Neural cell (in vitro differentiated cells): Measurements from ENCODE around the gene TBX15. TPM values are rescaled to one million over a fixed set of nuclear protein-coding genes. Genes with fewer than 3 reads are reported as not detected.

Experiments used
- H2AFZ ChIP-seq: fragments of 200-600, 300-800 bp; sonication (generic), shearing (Covaris generic); 2 replicates; pipeline ENCODE4 v1.6.0; 2014; ENCODE audit warnings: low read depth, mild to moderate bottlenecking, antibody characterized with exemption, low read length, moderate library complexity
- H3F3A ChIP-seq: fragments of 200-600 bp; shearing (Covaris generic); 2 replicates; pipeline ENCODE4 v1.6.1; 2016; ENCODE audit warnings: mild to moderate bottlenecking, moderate library complexity, mixed read lengths, antibody characterized with exemption, low read length; ENCODE audit not compliant: insufficient read depth, poor library complexity, severe bottlenecking
- H3K27ac ChIP-seq: fragments of 200-600, 300-800 bp; sonication (generic), shearing (Covaris generic); 2 replicates; pipeline ENCODE4 v1.5.1; 2014; ENCODE audit warnings: mild to moderate bottlenecking, low read length, moderate library complexity
- H3K27me3 ChIP-seq: fragments of 300-800, 200-600 bp; sonication (generic), shearing (Covaris generic); 2 replicates; pipeline ENCODE4 v1.6.0; 2014; ENCODE audit warnings: mild to moderate bottlenecking, low read depth, low read length, moderate library complexity; ENCODE audit not compliant: insufficient read depth
- H3K36me3 ChIP-seq: fragments of 300-800, 200-600 bp; sonication (generic), shearing (Covaris generic); 2 replicates; pipeline ENCODE4 v1.5.1; 2014; ENCODE audit warnings: mild to moderate bottlenecking, antibody characterized with exemption, low read length, moderate library complexity; ENCODE audit not compliant: insufficient read depth
- H3K4me2 ChIP-seq: fragments of 300-800, 200-600 bp; sonication (generic), shearing (Covaris generic); 2 replicates; pipeline ENCODE4 v1.6.0; 2014; ENCODE audit warnings: mild to moderate bottlenecking, low read length
- H3K4me3 ChIP-seq: fragments of 300-800, 200-600 bp; sonication (generic), shearing (Covaris generic); 2 replicates; pipeline ENCODE4 v1.5.1; 2014; ENCODE audit warnings: mild to moderate bottlenecking, low read length, moderate library complexity
- H3K79me2 ChIP-seq: fragments of 200-600 bp; shearing (Covaris generic); replicated peaks from 2 replicates; pipeline ENCODE4 v1.6.0; 2014; ENCODE audit warnings: mild to moderate bottlenecking, low read length, moderate library complexity; ENCODE audit not compliant: insufficient read depth
- H3K9ac ChIP-seq: fragments of 300-800, 200-600 bp; sonication (generic), shearing (Covaris generic); 2 replicates; pipeline ENCODE4 v1.6.1; 2016; ENCODE audit warnings: mild to moderate bottlenecking, low read length, mixed read lengths
- H3K9me2 ChIP-seq: fragments of 200-600 bp; shearing (Covaris generic); 2 replicates; pipeline ENCODE4 v1.6.1; 2016; ENCODE audit warnings: mild to moderate bottlenecking, low read length, mixed read lengths; ENCODE audit not compliant: insufficient read depth
- H3K9me3 ChIP-seq: fragments of 200-600, 300-800 bp; sonication (generic), shearing (Covaris generic); 2 replicates; pipeline ENCODE4 v1.6.1; 2016; ENCODE audit warnings: mild to moderate bottlenecking, mixed run types, low read length, moderate library complexity, mixed read lengths
- H4K20me1 ChIP-seq: fragments of 200-600 bp; shearing (Covaris generic); 2 replicates; pipeline ENCODE4 v1.6.1; 2016; ENCODE audit warnings: mild to moderate bottlenecking, mixed run types; ENCODE audit not compliant: insufficient read depth
- CTCF ChIP-seq: fragments of 450-650 bp; IDR thresholded peaks from 2 replicates; pipeline ENCODE4 v1.5.1; 2014; ENCODE audit warnings: antibody characterized with exemption, mild to moderate bottlenecking, moderate library complexity; ENCODE audit not compliant: poor library complexity, severe bottlenecking
- EP300 ChIP-seq: fragments of 450-650 bp; conservative IDR thresholded peaks from 2 replicates; pipeline ENCODE4 v1.6.1; 2014; ENCODE audit warnings: antibody characterized with exemption, mild to moderate bottlenecking, moderate library complexity; ENCODE audit not compliant: poor library complexity, severe bottlenecking
- EZH2 ChIP-seq: fragments of 200-600, 300-800 bp; shearing (Covaris generic), sonication (generic); IDR thresholded peaks from 2 replicates; pipeline ENCODE4 v1.6.1; 2014; ENCODE audit warnings: antibody characterized with exemption, low read length, borderline replicate concordance, mild to moderate bottlenecking; ENCODE audit not compliant: insufficient read depth, poor library complexity, severe bottlenecking
- MXI1 ChIP-seq: fragments of 450-650 bp; conservative IDR thresholded peaks from 2 replicates; pipeline ENCODE4 v1.6.1; 2014; ENCODE audit warnings: antibody characterized with exemption, mild to moderate bottlenecking; ENCODE audit not compliant: poor library complexity, severe bottlenecking
- POLR2AphosphoS5 ChIP-seq: IDR thresholded peaks from 2 replicates; pipeline ENCODE4 v1.6.1; 2012
- RAD21 ChIP-seq: fragments of 450-650 bp; conservative IDR thresholded peaks from 2 replicates; pipeline ENCODE4 v1.6.1; 2014; ENCODE audit warnings: antibody characterized with exemption, mild to moderate bottlenecking, moderate library complexity
- REST ChIP-seq: IDR thresholded peaks from 2 replicates; pipeline ENCODE4 v1.6.1; 2012; ENCODE audit warnings: borderline replicate concordance
- SMC3 ChIP-seq: fragments of 450-650 bp; conservative IDR thresholded peaks from 2 replicates; pipeline ENCODE4 v1.6.1; 2014; ENCODE audit warnings: antibody characterized with exemption, mild to moderate bottlenecking, moderate library complexity; ENCODE audit not compliant: poor library complexity
- TAF1 ChIP-seq: IDR thresholded peaks from 2 replicates; pipeline ENCODE4 v1.6.1; 2012; ENCODE audit warnings: low read depth
- polyA plus RNA-seq: library from polyadenylated mRNA; depleted of rRNA; stranded (reverse); fragments of >200 nt; gene quantifications from 2 replicates; pipeline ENCODE4 v1.2.3, GENCODE V29; 2014

TBX15 gene
- polyA plus RNA-seq, 1 donor from 2014 or later = 0.10 TPM

GRCh38 chr1:118947003-118947765 is 41.0 kb downstream of the TBX15 start:
- no peak overlapping the region for H2AFZ ChIP-seq
- no peaks in the 10 kb centered on the region for H3K27me3 ChIP-seq
- TF ChIP-seq CTCF = no peak
- no peak for TF ChIP-seq POLR2AphosphoS5
- no peak for TF ChIP-seq EP300
- no peak overlapping the region for H3K4me2 ChIP-seq
- H3K27ac ChIP-seq = no peak overlapping the region
- no peaks in the 10 kb centered on the region for H3K79me2 ChIP-seq
- no peak overlapping the region for H3K9ac ChIP-seq
- no peaks in the 10 kb centered on the region for H3K9me2 ChIP-seq
- no peaks in the 10 kb centered on the region for H4K20me1 ChIP-seq
- no peaks in the 10 kb centered on the region for H3K9me3 ChIP-seq
- no peaks in the 10 kb centered on the region for H3F3A ChIP-seq
- H3K36me3 ChIP-seq = no peaks in the 10 kb centered on the region
- H3K4me3 ChIP-seq = no peak overlapping the region

- H3K9me2 ChIP-seq = no peaks in the 10 kb centered on the region
These were observed 42.7 kb downstream of the TBX15 start for GRCh38 chr1:118945489-118945888.

More at GRCh38 chr1:118945489-118945888, 42.7 kb downstream of the TBX15 start:
- no peak for TF ChIP-seq CTCF
- TF ChIP-seq SMC3 = no peak
- TF ChIP-seq EP300 = no peak
- no peak for TF ChIP-seq TAF1
- TF ChIP-seq POLR2AphosphoS5 = no peak
- no peak for TF ChIP-seq REST
- TF ChIP-seq EZH2 = no peak
- no peak for TF ChIP-seq RAD21
- TF ChIP-seq MXI1 = no peak
- Histone ChIP-seq H3K79me2 (no peaks in the 10 kb centered on the region), H2AFZ (no peak overlapping the region), H3K9ac (no peak overlapping the region), H3K36me3 (no peaks in the 10 kb centered on the region), H3F3A (no peaks in the 10 kb centered on the region), H3K4me3 (no peak overlapping the region), H4K20me1 (no peaks in the 10 kb centered on the region), H3K4me2 (no peak overlapping the region), H3K27ac (no peak overlapping the region), H3K9me3 (no peaks in the 10 kb centered on the region), H3K27me3 (no peaks in the 10 kb centered on the region)
